HepG2 (cell line): ENCODE data around the gene GGCT. TPM values are rescaled to one million over a fixed set of nuclear protein-coding genes. Genes with fewer than 3 reads are reported as not detected.

Experiments used
- ATAC-seq: fragments of 200-7000 bp; cut with Tn5 transposase; 3 replicates; pipeline ENCODE4 v1.9.1; 2020; ENCODE audit warnings: mild to moderate bottlenecking, moderate library complexity
- BruUV-seq: library from RNA; stranded (reverse); fragments of 400-500 nt; replicated peaks from 2 replicates; lab custom pipeline; 2021; lab: Mats Ljungman, UMichigan
- CTCF ChIA-PET: fragments of 300-600 bp; formaldehyde crosslinking; extraction: SDS; loops from one replicate; lab custom pipeline; 2021; ENCODE audit warnings: low total read pairs, inconsistent platforms, low intra/inter-chr PET ratio; lab: Yijun Ruan, JAX
- POLR2A ChIA-PET: fragments of 350-600 bp; sonication (Branson Sonifier 250); formaldehyde crosslinking; loops from one replicate; lab custom pipeline; 2020; ENCODE audit warnings: antibody characterized with exemption, inconsistent platforms; lab: Yijun Ruan, JAX
- DNase-seq: peaks from one replicate; pipeline ENCODE4 v3.0.0-alpha.2; 2015; ENCODE audit warnings: low spot score
- FAIRE-seq: peaks from 3 replicates; lab custom pipeline; 2011; peaks lifted over from hg19 to GRCh38; lab: Jason Lieb, UNC
- H2AFZ ChIP-seq: one replicate; pipeline ENCODE4 v1.6.1; 2011; ENCODE audit warnings: low read length, inconsistent platforms
- H3K27ac ChIP-seq: fragments of 300-600 bp; 3 replicates; pipeline ENCODE4 v1.8.0; 2011; ENCODE audit warnings: mixed run types, mild to moderate bottlenecking, mixed read lengths, low read length, inconsistent platforms; ENCODE audit not compliant: insufficient read depth; ENCODE audit errors: extremely low read length
- H3K27me3 ChIP-seq, 2 experiments: fragments of 200-600 bp in 1 of 2; 2 replicates in 1 of 2; 3 replicates in 1 of 2; pipeline versions ENCODE4 v1.6.0 to v1.8.0; 2011; ENCODE audit warnings: low read length in 2 of 2, mild to moderate bottlenecking in 2 of 2, moderate library complexity in 2 of 2, inconsistent platforms in 1 of 2; ENCODE audit not compliant: insufficient read depth in 2 of 2, control insufficient read depth in 1 of 2
- H3K36me3 ChIP-seq, 2 experiments: fragments of 200-600 bp in 1 of 2; replicated peaks in 1 of 2; 2 replicates in 1 of 2; 3 replicates in 1 of 2; pipeline versions ENCODE4 v1.5.1 to v1.8.0; 2011; ENCODE audit warnings: low read length in 2 of 2, inconsistent platforms in 1 of 2; ENCODE audit not compliant: insufficient read depth in 2 of 2, control insufficient read depth in 1 of 2
- H3K4me1 ChIP-seq: 2 replicates; pipeline ENCODE4 v1.5.1; 2012; ENCODE audit warnings: low read length, inconsistent platforms; ENCODE audit not compliant: insufficient read depth
- H3K4me2 ChIP-seq: 2 replicates; pipeline ENCODE4 v1.6.0; 2011; ENCODE audit warnings: low read depth, low read length, inconsistent platforms
- H3K4me3 ChIP-seq, 3 experiments: fragments of 200-600 bp in 1 of 3; sonication (generic), shearing (Covaris generic) in 1 of 3; replicated peaks in 1 of 3; 2 replicates each; pipeline ENCODE4 v1.5.1; 2011 to 2016; ENCODE audit warnings: low read length in 3 of 3, inconsistent platforms in 2 of 3, low read depth in 2 of 3, mild to moderate bottlenecking in 2 of 3, control low read depth in 1 of 3, mixed read lengths in 1 of 3; ENCODE audit not compliant: insufficient read depth in 1 of 3
- H3K79me2 ChIP-seq: one replicate; pipeline ENCODE4 v1.6.1; 2011; ENCODE audit warnings: low read length, inconsistent platforms; ENCODE audit not compliant: insufficient read depth
- H3K9ac ChIP-seq: 2 replicates; pipeline ENCODE4 v1.6.0; 2011; ENCODE audit warnings: mild to moderate bottlenecking, low read depth, low read length, inconsistent platforms; ENCODE audit not compliant: insufficient read depth
- H3K9me3 ChIP-seq: 2 replicates; pipeline ENCODE4 v1.5.1; 2012; ENCODE audit warnings: mild to moderate bottlenecking, low read length
- H4K20me1 ChIP-seq: 2 replicates; pipeline ENCODE4 v1.6.0; 2011; ENCODE audit warnings: inconsistent platforms, mild to moderate bottlenecking, low read length, moderate library complexity; ENCODE audit not compliant: insufficient read depth
- ATF5 ChIP-seq: sonication (generic); formaldehyde crosslinking; IDR thresholded peaks from 2 replicates; pipeline ENCODE4 v1.4.0; 2020; ENCODE audit warnings: mild to moderate bottlenecking, low read depth, missing genetic modification reagents
- CREB3 ChIP-seq: sonication (generic); formaldehyde crosslinking; IDR thresholded peaks from 2 replicates; pipeline ENCODE4 v1.5.0; 2020; ENCODE audit warnings: missing genetic modification reagents
- MAFG ChIP-seq: sonication (generic); formaldehyde crosslinking; IDR thresholded peaks from 2 replicates; pipeline ENCODE4 v1.5.1; 2020; ENCODE audit warnings: mild to moderate bottlenecking, missing genetic modification reagents
- MLXIP ChIP-seq: sonication (generic); formaldehyde crosslinking; IDR thresholded peaks from 2 replicates; pipeline ENCODE4 v1.9.0; 2021; ENCODE audit warnings: missing genetic modification reagents, borderline replicate concordance
- NCOR1 ChIP-seq: fragments of 200-600 bp; sonication (generic); IDR thresholded peaks from 2 replicates; pipeline ENCODE4 v1.7.0; 2017; ENCODE audit warnings: antibody characterized with exemption, low read length, borderline replicate concordance
- PAF1 ChIP-seq: IDR thresholded peaks from 2 replicates; pipeline ENCODE4 v1.6.1; 2016; ENCODE audit warnings: missing genetic modification reagents, missing compliant biosample characterization
- POLR2AphosphoS2 ChIP-seq: IDR thresholded peaks from 2 replicates; pipeline ENCODE4 v1.6.1; 2011; ENCODE audit warnings: low read depth, low read length, improper control_type of control experiment
- ZNF484 ChIP-seq: sonication (generic); formaldehyde crosslinking; IDR thresholded peaks from 2 replicates; pipeline ENCODE4 v1.5.1; 2020; ENCODE audit warnings: mild to moderate bottlenecking, low read depth, missing genetic modification reagents, borderline replicate concordance
- ZNF513 ChIP-seq: sonication (generic); formaldehyde crosslinking; conservative IDR thresholded peaks from 2 replicates; pipeline ENCODE4 v1.5.0; 2020; ENCODE audit warnings: missing genetic modification reagents
- ZNF564 ChIP-seq: sonication (generic); formaldehyde crosslinking; IDR thresholded peaks from 2 replicates; pipeline ENCODE4 v1.8.1; 2023; ENCODE audit warnings: mild to moderate bottlenecking, missing genetic modification reagents
- ZNF747 ChIP-seq: sonication (generic); formaldehyde crosslinking; IDR thresholded peaks from 2 replicates; pipeline ENCODE4 v1.8.1; 2023; ENCODE audit warnings: missing genetic modification reagents, mild to moderate bottlenecking, borderline replicate concordance
- WGBS: methylation state at CpG from one replicate; pipeline ENCODE4 v1.1.6; 2017; ENCODE audit warnings: low lambda C conversion rate; 5-methylcytosine and 5-hydroxymethylcytosine counted together
- in situ Hi-C: cut with HindIII; loops from 2 replicates; pipeline ENCODE4 v1.10.0; 2017; ENCODE audit warnings: low pct_unique_long_range_greater_than_20kb; ENCODE audit not compliant: extremely low pct_ligation_motif_present
- intact Hi-C: fragments of 100-400 bp; cut with micrococcal nuclease; formaldehyde crosslinking; loops from one replicate; pipeline ENCODE4 v1.10.0; 2022; ENCODE audit not compliant: unreplicated experiment
- polyA plus RNA-seq, 8 experiments: library from polyadenylated mRNA; depleted of rRNA in 3 of 8; stranded (reverse) in 7 of 8; unstranded in 1 of 8; fragments of >200 nt; fragmentation: Illumina TruSeq in 4 of 8; extraction: Trizol in 4 of 8; gene quantifications; 2 replicates each; pipeline versions ENCODE4 v1.2.1 to v1.2.3, GENCODE V29; 2011 to 2016; ENCODE audit warnings: low read depth in 4 of 8, missing spikeins in 1 of 8, mixed read lengths in 1 of 8; ENCODE audit not compliant: insufficient read depth in 1 of 8
- total RNA-seq, 5 experiments: library from RNA; depleted of rRNA; stranded (reverse); fragments of >200 nt; fragmentation: Illumina TruSeq; extraction: Trizol; gene quantifications; 2 replicates each; pipeline ENCODE4 v1.2.3, GENCODE V29; 2016; ENCODE audit warnings: low read depth in 1 of 5

Gene GGCT
- total and polyA plus RNA-seq, 2 of the 13 experiments (the other 11 are each of a cell fraction or from before 2014, with no cell fraction given): 19.5 to 78.3 TPM

- no peaks in the 10 kb centered on the region for H3K36me3 ChIP-seq
- no peaks in the 10 kb centered on the region for H3K27me3 ChIP-seq
- FAIRE-seq (no peak), ATAC-seq (no peak), DNase-seq (no peak)
- H3K9me3 ChIP-seq: no peaks in the 10 kb centered on the region
- no peak overlapping the region for H3K9ac ChIP-seq
- TF ChIP-seq MAFG (CRISPR knock-in tag): no peak
- no peak for TF ChIP-seq MLXIP (CRISPR knock-in tag)
- no peak for TF ChIP-seq PAF1
- no peak for TF ChIP-seq ZNF484
- TF ChIP-seq ZNF513: no peak
- TF ChIP-seq ZNF747 (CRISPR knock-in tag): no peak
- no peak for TF ChIP-seq NCOR1
- no peak for TF ChIP-seq POLR2AphosphoS2
- no peak for TF ChIP-seq ZNF564 (CRISPR knock-in tag)
- TF ChIP-seq CREB3 (CRISPR knock-in tag): no peak
- no peak for TF ChIP-seq ATF5 (CRISPR knock-in tag)
- POLR2A ChIA-PET: no interaction called here
- H3K4me1 ChIP-seq: peaks cover 19% of the 10 kb centered on the region
- H3K27ac ChIP-seq: no peak overlapping the region
- no TSS peak for BruUV-seq
- intact Hi-C loops (no loop called here), in situ Hi-C loops (no loop called here)
- H2AFZ ChIP-seq: no peak overlapping the region
- no peak overlapping the region for H3K4me3 ChIP-seq
- no peak overlapping the region for H3K4me2 ChIP-seq
- 95% methylated on average over 4 of the region's 4 CpGs for WGBS
- no peaks in the 10 kb centered on the region for H4K20me1 ChIP-seq
- H3K79me2 ChIP-seq: no peaks in the 10 kb centered on the region
- CTCF ChIA-PET: no interaction called here
These were observed 37.4 kb downstream of the GGCT start for GRCh38 chr7:30467271-30467670.
